NCI-H2107 treated with DMSO at 0.1 percent for 48 hours (cell line): Measurements from ENCODE around the gene TBX6.
"Not testable (repeated sequence)": the region's sequence is repeated elsewhere in the genome, so short reads cannot be mapped to it uniquely, and the experiment has no call there.

Experiments
- DNase-seq: peaks from one replicate; lab custom pipeline; 2025; ENCODE audit not compliant: unreplicated experiment; lab: John Stamatoyannopoulos, UW

TBX6 gene, protein sequence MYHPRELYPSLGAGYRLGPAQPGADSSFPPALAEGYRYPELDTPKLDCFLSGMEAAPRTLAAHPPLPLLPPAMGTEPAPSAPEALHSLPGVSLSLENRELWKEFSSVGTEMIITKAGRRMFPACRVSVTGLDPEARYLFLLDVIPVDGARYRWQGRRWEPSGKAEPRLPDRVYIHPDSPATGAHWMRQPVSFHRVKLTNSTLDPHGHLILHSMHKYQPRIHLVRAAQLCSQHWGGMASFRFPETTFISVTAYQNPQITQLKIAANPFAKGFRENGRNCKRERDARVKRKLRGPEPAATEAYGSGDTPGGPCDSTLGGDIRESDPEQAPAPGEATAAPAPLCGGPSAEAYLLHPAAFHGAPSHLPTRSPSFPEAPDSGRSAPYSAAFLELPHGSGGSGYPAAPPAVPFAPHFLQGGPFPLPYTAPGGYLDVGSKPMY

GRCh38 chr16:30091474-30092372 lies at the start of gene TBX6:
TSS of gene TBX6 (minus strand) at chr16:30091924. CDS start at chr16:30091193, 731 bp downstream.
- peak; percentile 36 for DNase-seq

GRCh38 chr16:30139583-30140481 lies 48.1 kb upstream of the TBX6 start:
- no peak for DNase-seq

GRCh38 chr16:30137897-30138296 lies 46.2 kb upstream of the TBX6 start:
- DNase-seq, result peak; percentile 41

GRCh38 chr16:30136971-30137605 lies 45.4 kb upstream of the TBX6 start:
- DNase-seq, result peak; percentile 61

DNA sequence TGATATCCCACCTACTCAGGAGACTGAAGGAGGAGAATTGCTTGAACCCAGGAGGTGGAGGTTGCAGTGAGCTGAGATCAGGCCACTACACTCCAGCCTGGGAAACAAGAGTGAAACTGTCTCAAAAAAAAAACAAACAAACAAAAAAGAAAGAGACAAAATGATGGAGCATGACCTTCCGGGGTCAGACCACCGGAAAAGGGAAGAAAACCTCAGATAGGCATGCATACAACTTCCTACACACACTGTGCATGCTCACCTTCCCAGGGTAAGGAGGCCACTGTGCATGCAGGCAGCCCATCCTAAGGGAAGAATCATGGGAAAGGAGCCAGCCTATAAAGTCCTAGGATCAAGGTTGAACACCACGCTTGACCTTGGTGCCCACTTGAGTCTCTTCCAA lies 40.9 kb upstream of the TBX6 start:
- no peak for DNase-seq

GRCh38 chr16:30131869-30132475 lies 40.2 kb upstream of the TBX6 start:
- peak; percentile 87 for DNase-seq

DNA sequence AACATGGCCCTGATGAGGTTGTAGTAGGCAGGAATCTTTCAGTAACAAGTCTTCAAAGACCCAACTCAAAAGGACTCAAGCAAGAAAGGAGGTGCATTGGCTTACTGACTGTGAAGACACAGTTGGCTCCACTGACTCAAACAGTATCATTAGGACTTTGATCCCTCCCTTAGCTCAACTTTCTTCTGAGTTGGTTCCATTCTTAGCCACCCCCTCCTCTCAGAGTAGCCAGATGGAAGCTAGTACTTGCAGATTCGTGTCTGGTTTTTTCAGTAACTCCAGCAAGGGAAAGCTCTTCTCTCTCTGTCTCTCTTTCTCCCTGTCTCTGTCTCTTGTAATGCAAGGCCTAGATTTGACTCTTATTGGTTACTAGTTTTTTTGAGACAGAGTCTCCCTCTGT lies 36.3 kb upstream of the TBX6 start:
- no peak for DNase-seq

GRCh38 chr16:30125690-30126089 lies 34.0 kb upstream of the TBX6 start:
- DNase-seq, result not testable (repeated sequence)

- DNase-seq, result no peak
Measured at GRCh38 chr16:30124985-30125379, 33.3 kb upstream of the TBX6 start.

GRCh38 chr16:30122604-30123160 lies 31.0 kb upstream of the TBX6 start:
- no peak for DNase-seq

- no peak for DNase-seq
Measured at GRCh38 chr16:30121741-30122571, 30.2 kb upstream of the TBX6 start.

GRCh38 chr16:30120340-30121105 lies 28.8 kb upstream of the TBX6 start:
- no peak for DNase-seq

DNA sequence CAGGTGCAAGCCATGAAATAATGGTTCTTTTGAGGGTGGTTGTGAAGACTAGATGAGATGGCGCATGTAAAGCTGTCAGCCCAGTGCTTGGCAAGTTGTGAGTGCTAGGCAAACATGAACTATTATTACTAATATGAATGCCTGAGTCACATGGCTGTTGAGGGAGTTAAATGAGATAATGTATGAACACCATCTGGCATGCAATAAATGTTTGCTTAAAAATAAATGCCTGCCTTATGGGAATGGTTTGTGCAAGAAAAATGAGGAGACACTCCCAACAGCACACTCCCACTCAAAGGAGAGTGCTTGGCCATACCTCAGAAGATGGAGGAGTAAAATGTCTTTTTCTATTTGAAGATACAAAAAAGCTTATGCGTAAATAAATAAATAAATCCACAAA lies 27.7 kb upstream of the TBX6 start:
- DNase-seq, result no peak

DNA sequence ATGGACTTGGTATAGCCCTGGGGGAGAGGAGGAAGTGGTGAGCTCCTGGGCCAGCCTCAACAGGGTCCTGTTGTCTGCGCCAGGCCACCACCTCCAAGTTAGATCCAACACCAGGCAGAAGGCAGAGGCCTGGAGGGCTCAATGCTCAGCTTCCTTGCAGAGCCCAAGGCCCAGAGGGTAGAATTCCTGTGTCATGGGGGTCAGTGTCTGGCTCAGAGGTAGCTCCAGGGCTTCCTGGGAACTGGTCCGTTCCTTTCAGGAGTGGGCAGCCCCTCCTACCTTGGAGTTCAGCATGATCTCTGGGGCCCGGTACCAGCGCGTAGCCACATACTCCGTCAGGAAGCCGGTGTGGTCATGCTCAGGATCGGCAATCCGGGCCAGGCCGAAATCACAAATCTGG lies 26.0 kb upstream of the TBX6 start:
- no peak for DNase-seq

DNA sequence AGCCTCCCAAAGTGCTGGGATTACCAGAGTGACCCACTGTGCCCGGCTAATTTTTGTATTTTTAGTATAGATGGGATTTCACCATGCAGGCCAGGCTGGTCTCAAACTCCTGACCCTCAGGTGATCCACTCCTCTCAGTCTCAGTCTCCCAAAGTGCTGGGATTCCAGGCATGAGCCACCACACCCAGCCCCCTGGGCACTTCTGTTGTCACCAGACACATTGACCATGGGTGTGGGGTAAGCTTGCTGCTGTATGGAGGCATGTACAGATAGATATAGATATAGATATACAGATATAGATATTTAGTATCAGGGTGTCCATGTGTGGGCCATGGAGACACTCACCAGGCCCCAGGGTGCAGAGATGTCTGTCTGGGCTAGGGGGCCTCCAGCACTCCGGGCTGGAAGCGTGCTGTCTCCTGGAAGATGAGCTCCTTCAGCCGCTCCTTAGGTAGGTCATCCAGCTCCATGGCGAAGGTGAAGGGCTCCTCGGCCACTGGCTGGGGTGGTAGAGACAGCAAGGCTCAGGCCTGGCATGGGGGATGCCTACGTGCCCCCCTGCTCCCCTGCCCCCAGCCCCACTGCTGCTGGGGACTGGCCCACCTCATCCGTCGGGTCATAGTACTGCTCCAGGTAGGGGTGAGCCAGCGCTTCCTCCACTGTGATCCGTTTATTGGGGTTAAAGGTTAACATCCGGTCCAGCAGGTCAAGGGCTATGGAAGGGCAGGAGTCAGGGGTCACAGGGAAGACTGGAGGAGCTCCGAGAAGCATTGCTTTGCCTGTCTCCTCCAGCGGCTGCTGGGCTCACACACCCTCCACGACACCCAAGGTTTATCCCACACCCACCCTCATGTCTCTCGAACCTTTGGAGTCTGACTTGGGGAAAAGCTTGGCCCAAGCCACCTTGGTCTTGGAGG lies 24.8 kb upstream of the TBX6 start:
- no peak for DNase-seq

DNA sequence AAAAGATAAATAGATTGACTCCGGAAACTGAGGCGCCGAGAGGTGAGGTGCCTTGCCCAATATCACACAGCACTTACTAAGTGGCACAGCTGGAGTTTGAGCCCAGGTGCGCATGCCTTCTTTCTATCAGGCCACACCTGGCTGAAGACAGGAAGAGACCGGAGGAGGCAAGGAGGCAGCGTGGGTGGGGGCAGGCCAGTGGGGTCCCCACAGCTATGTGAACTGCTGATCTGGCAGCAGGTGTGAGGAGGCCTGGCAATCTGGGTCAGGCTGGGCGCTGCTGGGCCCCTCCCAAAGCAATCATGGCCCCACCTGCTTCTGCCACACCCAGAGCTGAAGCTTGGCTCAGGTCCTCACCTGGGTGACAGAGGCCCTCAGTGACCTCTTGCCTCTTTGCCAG lies 23.5 kb upstream of the TBX6 start:
- no peak for DNase-seq

GRCh38 chr16:30114833-30115232 lies 23.1 kb upstream of the TBX6 start:
- DNase-seq, result not testable (repeated sequence)
